ENCODE measurements around the gene BLOC1S1.
A peak's percentile ranks its signal among the peaks of the same experiment; 100 is the strongest.

BLOC1S1 gene

DNA sequence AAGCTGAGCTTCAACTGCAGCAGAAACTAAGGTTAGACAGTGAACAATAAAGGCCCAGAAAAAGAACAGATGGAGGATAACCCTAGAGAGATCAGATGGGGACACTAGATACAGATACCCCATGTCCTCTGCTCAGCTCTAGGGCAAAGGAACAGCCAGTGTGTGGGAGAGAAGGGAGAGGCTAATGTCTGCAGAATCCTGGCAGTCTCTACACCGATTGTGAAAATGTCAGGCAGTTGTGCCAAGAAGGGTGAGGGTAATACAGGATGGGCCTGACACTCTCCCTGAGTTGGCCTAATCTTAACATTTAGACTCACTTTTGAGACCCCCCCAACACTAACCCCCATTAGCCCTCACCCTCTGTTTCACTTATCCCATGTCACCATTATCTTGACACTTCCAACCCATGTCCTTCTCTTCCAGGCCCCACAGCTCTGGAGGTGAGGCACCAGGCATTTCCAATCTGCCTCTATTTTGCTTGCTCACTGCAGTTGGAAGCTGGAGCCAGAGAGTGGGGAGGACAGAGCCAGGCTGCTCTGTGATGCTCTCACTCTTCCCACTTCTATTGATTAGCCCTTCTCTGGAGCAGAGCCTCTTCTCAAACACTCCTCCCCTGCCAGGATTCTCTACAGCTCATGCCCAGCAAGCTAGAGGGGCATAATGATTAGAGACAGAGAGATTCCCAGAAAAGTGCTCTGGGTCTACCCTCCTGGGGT lies 3.0 kb upstream of the BLOC1S1 start:
- no peak for DNase-seq

DNA sequence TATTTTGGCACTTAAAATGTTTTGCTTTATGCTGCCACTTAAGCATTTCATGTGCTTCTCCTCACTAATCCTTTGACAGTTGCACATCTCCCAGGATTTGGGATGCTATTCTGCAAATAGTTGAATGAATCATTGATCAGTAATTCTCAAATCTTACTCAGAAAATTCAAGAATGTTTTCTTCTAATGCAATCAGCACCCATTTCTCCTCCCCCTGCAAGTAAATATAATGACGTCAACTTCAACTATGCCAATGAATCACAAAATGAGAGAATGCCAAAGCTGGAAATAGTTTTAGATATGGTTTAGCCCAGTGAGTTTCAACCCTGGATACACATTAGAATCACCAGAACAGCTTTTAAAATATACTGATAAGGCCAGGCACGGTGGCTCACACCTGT lies 2.1 kb upstream of the BLOC1S1 start:
- no peak for DNase-seq

GRCh38 chr12:55715169-55715764 lies 579 bp upstream of the BLOC1S1 start:
- DNase-seq: no peak

GRCh38 chr12:55716582-55716957 lies 724 bp downstream of the BLOC1S1 start:
- DNase-seq: no peak

- DNase-seq: peak; percentile 38 to 54
Observed at GRCh38 chr12:55717011-55718007, 1.5 kb downstream of the BLOC1S1 start.

- DNase-seq: no peak
Observed at GRCh38 chr12:55718015-55718414, 2.2 kb downstream of the BLOC1S1 start.

- no peak for DNase-seq
Observed at GRCh38 chr12:55718624-55719275, 2.9 kb downstream of the BLOC1S1 start.

GRCh38 chr12:55719371-55719770 lies 3.5 kb downstream of the BLOC1S1 start:
- no peak for DNase-seq

DNA sequence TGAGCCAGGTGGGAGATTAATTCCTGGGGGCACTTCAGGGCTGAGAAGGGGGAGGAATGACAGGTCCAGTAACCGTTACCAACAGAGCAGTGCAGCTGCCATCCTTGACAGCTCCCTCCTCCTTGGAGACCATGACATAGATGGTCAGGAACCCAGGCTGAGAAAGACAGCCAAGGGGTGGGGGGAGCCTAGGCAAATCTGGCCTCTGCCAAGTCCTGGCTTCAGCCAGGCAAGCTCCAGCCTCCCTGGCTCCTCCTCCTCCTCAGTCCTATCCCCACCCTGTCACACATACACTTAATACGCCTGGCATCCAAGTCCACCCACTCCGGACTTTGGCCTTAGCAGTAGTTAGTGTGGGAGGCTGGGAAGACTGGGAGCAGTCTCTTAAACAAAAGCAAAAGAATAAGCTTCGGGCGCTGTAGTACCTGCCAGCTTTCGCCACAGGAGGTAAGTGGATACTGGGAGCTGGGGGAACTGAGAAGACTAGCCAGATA lies 4.3 kb downstream of the BLOC1S1 start, which contains the start of gene RDH5:
RDH5 (plus strand) TSS at position 323 of the 494 bp plus-strand sequence. CDS start 792 bp downstream, outside the sequence.
- DNase-seq: no peak

- DNase-seq: no peak
Observed at GRCh38 chr12:55720894-55721444, 5.1 kb downstream of the BLOC1S1 start.

DNA sequence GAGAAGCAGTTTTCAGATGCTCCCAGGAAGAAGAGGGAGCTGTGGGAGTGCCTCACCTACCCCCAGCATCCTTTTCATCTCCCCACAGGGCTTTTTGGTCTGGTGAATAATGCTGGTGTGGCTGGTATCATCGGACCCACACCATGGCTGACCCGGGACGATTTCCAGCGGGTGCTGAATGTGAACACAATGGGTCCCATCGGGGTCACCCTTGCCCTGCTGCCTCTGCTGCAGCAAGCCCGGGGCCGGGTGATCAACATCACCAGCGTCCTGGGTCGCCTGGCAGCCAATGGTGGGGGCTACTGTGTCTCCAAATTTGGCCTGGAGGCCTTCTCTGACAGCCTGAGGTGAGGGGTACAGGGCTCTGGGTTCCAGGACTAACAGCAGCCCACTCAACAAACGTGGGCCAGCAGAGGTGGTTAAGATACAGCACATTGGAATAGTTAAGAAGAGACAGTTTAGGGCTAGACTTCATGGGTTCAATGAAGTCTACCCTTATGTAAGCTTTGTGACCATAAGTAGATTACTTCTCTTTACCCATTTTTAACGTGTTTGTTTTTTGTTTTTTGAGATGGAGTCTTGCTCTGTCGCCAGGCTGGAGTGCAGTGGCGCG lies 5.9 kb downstream of the BLOC1S1 start:
- no peak for DNase-seq

- no peak for DNase-seq
Observed at GRCh38 chr12:55722948-55723347, 7.1 kb downstream of the BLOC1S1 start.

DNA sequence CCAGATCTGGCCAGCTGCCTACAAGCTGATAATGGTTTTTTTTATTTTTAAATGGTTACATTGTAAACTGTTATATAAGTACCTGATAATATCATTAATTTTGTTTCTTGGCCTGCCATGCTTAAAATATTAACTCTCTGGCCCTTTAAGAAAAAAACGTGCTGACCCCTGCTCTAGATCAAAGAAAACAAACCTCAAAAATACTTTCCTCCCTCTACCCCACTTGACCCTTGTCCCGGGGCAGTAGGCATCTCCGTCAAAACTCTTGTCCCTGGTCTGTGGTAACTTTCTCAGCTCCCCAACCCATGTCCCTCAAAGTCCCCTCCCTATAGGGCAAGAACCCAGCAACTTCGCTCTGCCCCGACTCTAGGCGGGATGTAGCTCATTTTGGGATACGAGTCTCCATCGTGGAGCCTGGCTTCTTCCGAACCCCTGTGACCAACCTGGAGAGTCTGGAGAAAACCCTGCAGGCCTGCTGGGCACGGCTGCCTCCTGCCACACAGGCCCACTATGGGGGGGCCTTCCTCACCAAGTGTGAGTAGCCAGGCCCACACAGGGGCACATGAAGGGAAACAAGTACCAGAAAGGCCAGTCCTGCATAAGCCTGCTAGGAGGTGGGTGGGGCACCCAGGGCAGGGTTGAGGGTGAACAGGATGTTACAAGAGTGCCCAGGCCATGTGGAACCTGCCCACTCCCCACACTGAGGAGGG lies 7.8 kb downstream of the BLOC1S1 start:
- DNase-seq: no peak

DNA sequence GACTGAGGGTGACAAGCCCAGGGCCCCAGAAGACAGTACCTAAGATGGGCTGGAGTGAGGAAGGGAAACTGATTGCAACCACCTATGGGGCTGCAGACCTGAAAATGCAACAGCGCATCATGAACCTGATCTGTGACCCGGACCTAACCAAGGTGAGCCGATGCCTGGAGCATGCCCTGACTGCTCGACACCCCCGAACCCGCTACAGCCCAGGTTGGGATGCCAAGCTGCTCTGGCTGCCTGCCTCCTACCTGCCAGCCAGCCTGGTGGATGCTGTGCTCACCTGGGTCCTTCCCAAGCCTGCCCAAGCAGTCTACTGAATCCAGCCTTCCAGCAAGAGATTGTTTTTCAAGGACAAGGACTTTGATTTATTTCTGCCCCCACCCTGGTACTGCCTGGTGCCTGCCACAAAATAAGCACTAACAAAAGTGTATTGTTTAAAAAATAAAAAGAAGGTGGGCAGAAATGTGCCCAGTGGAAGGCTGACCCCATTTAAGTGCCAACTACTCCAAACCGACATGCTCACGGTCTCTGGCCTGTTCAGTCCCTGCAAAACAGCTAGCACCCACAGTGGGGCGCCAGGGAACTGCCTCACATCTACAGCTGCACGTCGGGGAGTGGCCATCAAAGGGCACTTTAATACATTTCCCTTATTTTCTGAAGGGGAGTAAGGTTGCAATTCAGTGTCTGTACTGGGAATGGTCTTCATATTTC lies 8.5 kb downstream of the BLOC1S1 start:
- peak; percentile 69 to 81 for DNase-seq

- DNase-seq: no peak
Observed at GRCh38 chr12:55724940-55725309, 9.1 kb downstream of the BLOC1S1 start.

- no peak for DNase-seq
Observed at GRCh38 chr12:55725556-55725955, 9.7 kb downstream of the BLOC1S1 start.

GRCh38 chr12:55726971-55727370 lies 11.1 kb downstream of the BLOC1S1 start:
- no peak for DNase-seq

- no peak for DNase-seq
Observed at GRCh38 chr12:55727643-55728185, 11.9 kb downstream of the BLOC1S1 start.

- peak; percentile 33 to 34 for DNase-seq
Observed at GRCh38 chr12:55728186-55728938, 12.5 kb downstream of the BLOC1S1 start.

Measured in activated CD4-positive, alpha-beta T cell treated with anti-CD3 and anti-CD28 coated beads, Interleukin-2, amount 50 U/mL, for 48 hours (primary cell).